Lung (tissue), 12 donors: ENCODE results near the gene CCNL2. TPM values are rescaled to one million over a fixed set of nuclear protein-coding genes. Genes with fewer than 3 reads are reported as not detected.
A peak's percentile ranks its signal among the peaks of the same experiment; 100 is the strongest.

Experiments used
- ATAC-seq: fragments of 200-7000 bp; cut with Tn5 transposase; one replicate; pipeline ENCODE4 v1.9.1; 2020; ENCODE audit warnings: moderate number of reproducible peaks; ENCODE audit not compliant: insufficient read depth, low FRiP score
- DNase-seq, 3 donors: peaks; one replicate each; pipeline ENCODE4 v3.0.0-alpha.2; 2013 to 2017
- H3K27ac ChIP-seq, 2 donors: one replicate each; pipeline ENCODE4 v1.5.1; 2013; ENCODE audit warnings: mild to moderate bottlenecking in 2 of 2, moderate library complexity in 2 of 2, control low read depth in 1 of 2, inconsistent platforms in 1 of 2, low read depth in 1 of 2, low read length in 1 of 2
- H3K27me3 ChIP-seq, 3 donors: one replicate each; pipeline ENCODE4 v1.5.1; 2013; ENCODE audit warnings: low read length in 2 of 3; ENCODE audit not compliant: control insufficient read depth in 3 of 3, insufficient read depth in 3 of 3
- H3K36me3 ChIP-seq, 4 donors: one replicate each; pipeline ENCODE4 v1.5.1; 2013; ENCODE audit warnings: low read length in 4 of 4, mild to moderate bottlenecking in 1 of 4, moderate library complexity in 1 of 4; ENCODE audit not compliant: control insufficient read depth in 4 of 4, insufficient read depth in 4 of 4
- H3K4me1 ChIP-seq, 5 donors: one replicate each; pipeline ENCODE4 v1.5.1; 2013; ENCODE audit warnings: low read length in 5 of 5, mild to moderate bottlenecking in 2 of 5, moderate library complexity in 1 of 5; ENCODE audit not compliant: control insufficient read depth in 5 of 5, insufficient read depth in 5 of 5
- H3K4me3 ChIP-seq: one replicate; pipeline ENCODE4 v1.5.1; 2013; ENCODE audit warnings: mild to moderate bottlenecking, control low read depth, moderate library complexity
- H3K9ac ChIP-seq, 2 donors: one replicate each; pipeline ENCODE4 v1.5.1; 2013; ENCODE audit warnings: low read length in 2 of 2, control low read depth in 1 of 2; ENCODE audit not compliant: insufficient read depth in 1 of 2
- H3K9me3 ChIP-seq, 4 donors: one replicate each; pipeline ENCODE4 v1.5.1; 2013; ENCODE audit warnings: low read length in 3 of 4, mild to moderate bottlenecking in 1 of 4, moderate library complexity in 1 of 4; ENCODE audit not compliant: control insufficient read depth in 4 of 4, insufficient read depth in 3 of 4
- CTCF ChIP-seq: IDR thresholded peaks from 2 replicates; pipeline ENCODE4 v1.5.1; 2012; ENCODE audit warnings: mild to moderate bottlenecking; ENCODE audit errors: control extremely low read depth, extremely low read depth
- WGBS, 2 donors: extraction: QIAGEN DNeasy Blood & Tissue Kit; methylation state at CpG; one replicate each; pipeline ENCODE4 v1.1.7; 2013; 5-methylcytosine and 5-hydroxymethylcytosine counted together
- polyA plus RNA-seq, 2 donors: library from polyadenylated mRNA; stranded (reverse); fragments of 200-250 nt; gene quantifications; one replicate each; pipeline ENCODE4 v1.2.1, GENCODE V29; 2013
- total RNA-seq, 2 donors: library from RNA; depleted of rRNA in 1 of 2; stranded (reverse); fragments of >200 nt in 1 of 2; gene quantifications; one replicate each; pipeline ENCODE4 v1.2.1, GENCODE V29; 2014 to 2021
- donor health status: control.
- donor health status: control.
- donor health status: Bipolar disorder and iron deficiency.
- donor health status: healthy.
- donor health status: DM: yes; HTN: yes; CAD: no.

CCNL2 gene
- total and polyA plus RNA-seq, 4 donors, result 97.9 to 385 (median 193) TPM

GRCh38 chr1:1376551-1377226 is 22.4 kb downstream of the CCNL2 start:
- no peak for TF ChIP-seq CTCF
- H3K4me3 ChIP-seq, result no peak overlapping the region
- H3K4me1 ChIP-seq, result peaks cover 0 to 17% (median 7%) of the 10 kb centered on the region in 5 donors
- H3K9ac ChIP-seq, result no peak overlapping the region
- peaks cover 0 to 16% (median under 1%) of the 10 kb centered on the region in 4 donors for H3K36me3 ChIP-seq
- WGBS, 2 donors, result 93 to 95% methylated on average over 10 of the region's 10 CpGs
- no peak overlapping the region for H3K27ac ChIP-seq
- ATAC-seq (no peak), DNase-seq (no peak)
- no peaks in the 10 kb centered on the region for H3K9me3 ChIP-seq
- no peaks in the 10 kb centered on the region for H3K27me3 ChIP-seq

- ATAC-seq (peak; percentile 94), DNase-seq (peak; percentile 99 to 100 (median 100))
- H3K9ac ChIP-seq, result peak within 1 kb of the TSS; percentile 42 to 81
- H3K36me3 ChIP-seq, result peaks cover 0 to 7% (median 0%) of the 10 kb centered on the region in 4 donors
- peak within 1 kb of the TSS; percentile 91 to 92 for H3K27ac ChIP-seq
- peak; percentile 9 for TF ChIP-seq CTCF
- peaks cover 0 to 17% (median 7%) of the 10 kb centered on the region in 5 donors for H3K4me1 ChIP-seq
- no peaks in the 10 kb centered on the region for H3K9me3 ChIP-seq
- H3K4me3 ChIP-seq, result peak within 1 kb of the TSS; percentile 84
- H3K27me3 ChIP-seq, result no peaks in the 10 kb centered on the region
- 1% methylated on average over 63 to 85 of the region's 85 CpGs for WGBS, 2 donors
Observed at GRCh38 chr1:1374929-1375662, 24.0 kb downstream of the CCNL2 start, which contains the start of gene AURKAIP1. Gene AURKAIP1, minus strand, starts transcription at chr1:1375207. Its CDS starts 451 bp downstream, at chr1:1374756.

GRCh38 chr1:1374589-1374928 is 24.6 kb downstream of the CCNL2 start:
- H3K27ac ChIP-seq, result peak overlapping the region; percentile 91 to 92
- H3K27me3 ChIP-seq, result no peaks in the 10 kb centered on the region
- peak overlapping the region; percentile 42 to 81 for H3K9ac ChIP-seq
- no peaks in the 10 kb centered on the region for H3K9me3 ChIP-seq
- H3K36me3 ChIP-seq, result peaks cover 0 to 7% (median 0%) of the 10 kb centered on the region in 4 donors
- TF ChIP-seq CTCF, result no peak
- ATAC-seq (no peak), DNase-seq (no peak)
- peaks cover 0 to 17% (median 7%) of the 10 kb centered on the region in 5 donors for H3K4me1 ChIP-seq
- WGBS, 2 donors, result 1% methylated on average over 11 to 24 of the region's 24 CpGs
- peak overlapping the region; percentile 84 for H3K4me3 ChIP-seq
